Measurements from ENCODE around the gene COL16A1. TPM values are rescaled to one million over a fixed set of nuclear protein-coding genes. Genes with fewer than 3 reads are reported as not detected.
A peak's percentile ranks its signal among the peaks of the same experiment; 100 is the strongest.

Gene COL16A1
- total RNA-seq, result 11.8 TPM
- long read RNA-seq, full-length matches to known transcripts, result 2 of 22 reads
- long read RNA-seq, partial matches to known transcripts, result 9 of 22 reads
- long read RNA-seq, other reads (novel, unspliced or antisense), result 11 of 22 reads

DNA sequence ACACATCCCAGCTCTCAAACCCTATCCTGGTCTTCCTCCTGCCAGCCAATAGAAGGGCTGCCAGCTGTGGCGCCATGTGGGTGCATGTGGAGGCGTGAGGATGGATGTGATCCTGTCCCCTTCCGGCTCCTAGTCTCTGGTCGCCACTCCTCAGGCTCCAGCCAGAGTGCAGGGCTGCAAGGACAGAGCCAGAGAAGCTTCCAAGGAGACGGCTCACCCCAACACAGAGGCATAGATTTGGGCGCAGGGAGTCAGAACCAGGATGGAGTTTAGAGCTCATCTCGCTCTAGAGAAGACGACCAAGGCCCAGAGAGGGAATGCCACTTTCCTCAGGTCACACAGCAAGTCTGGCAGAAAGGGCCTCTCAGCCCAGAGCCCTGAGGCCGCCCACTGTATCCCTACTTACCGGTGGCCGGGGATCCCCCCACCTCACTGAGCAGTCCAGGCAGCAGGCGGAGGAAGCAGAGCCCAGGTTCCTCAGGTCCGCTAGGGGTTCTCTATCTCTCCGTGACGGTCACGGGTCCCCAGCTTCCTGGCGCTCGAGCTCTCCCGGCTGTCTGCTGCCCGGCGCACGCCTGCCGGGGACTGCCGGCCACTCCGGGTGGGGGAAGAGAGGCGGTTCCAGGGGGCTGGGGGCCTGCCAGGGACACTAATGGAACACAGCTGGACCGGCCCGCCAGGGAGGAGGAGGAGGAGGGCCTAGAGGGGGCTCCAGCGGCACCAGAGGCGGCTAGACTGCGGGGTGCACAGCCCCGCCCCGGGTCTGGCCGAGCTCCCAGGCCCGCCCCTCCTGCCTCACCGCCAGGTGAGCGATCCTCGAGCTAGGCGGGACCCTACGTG is at the start of gene COL16A1:
Gene COL16A1, minus strand, starts transcription at position 587 of the 840 bp plus-strand sequence. CDS start 1,824 bp downstream, outside the sequence.
- H3K4me1 ChIP-seq, result peaks cover 43% of the 10 kb centered on the region
- intact Hi-C loops (cut with DNase I), result no loop called here
- H3K27ac ChIP-seq, result peak within 1 kb of the TSS; percentile 77
- H3K4me3 ChIP-seq, result peak within 1 kb of the TSS; percentile 50
- H3K9me3 ChIP-seq, result no peaks in the 10 kb centered on the region
- peaks cover 42% of the 10 kb centered on the region for H3K27me3 ChIP-seq (ENCODE audit: low read depth)
- peak; percentile 61 to 65 for ATAC-seq
- TF ChIP-seq, protein P1, sequence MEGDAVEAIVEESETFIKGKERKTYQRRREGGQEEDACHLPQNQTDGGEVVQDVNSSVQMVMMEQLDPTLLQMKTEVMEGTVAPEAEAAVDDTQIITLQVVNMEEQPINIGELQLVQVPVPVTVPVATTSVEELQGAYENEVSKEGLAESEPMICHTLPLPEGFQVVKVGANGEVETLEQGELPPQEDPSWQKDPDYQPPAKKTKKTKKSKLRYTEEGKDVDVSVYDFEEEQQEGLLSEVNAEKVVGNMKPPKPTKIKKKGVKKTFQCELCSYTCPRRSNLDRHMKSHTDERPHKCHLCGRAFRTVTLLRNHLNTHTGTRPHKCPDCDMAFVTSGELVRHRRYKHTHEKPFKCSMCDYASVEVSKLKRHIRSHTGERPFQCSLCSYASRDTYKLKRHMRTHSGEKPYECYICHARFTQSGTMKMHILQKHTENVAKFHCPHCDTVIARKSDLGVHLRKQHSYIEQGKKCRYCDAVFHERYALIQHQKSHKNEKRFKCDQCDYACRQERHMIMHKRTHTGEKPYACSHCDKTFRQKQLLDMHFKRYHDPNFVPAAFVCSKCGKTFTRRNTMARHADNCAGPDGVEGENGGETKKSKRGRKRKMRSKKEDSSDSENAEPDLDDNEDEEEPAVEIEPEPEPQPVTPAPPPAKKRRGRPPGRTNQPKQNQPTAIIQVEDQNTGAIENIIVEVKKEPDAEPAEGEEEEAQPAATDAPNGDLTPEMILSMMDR (IDR thresholded peaks at IDR 0.05), result no peak
- no peak for DNase-seq
- H3K36me3 ChIP-seq, result peaks cover 6% of the 10 kb centered on the region

DNA sequence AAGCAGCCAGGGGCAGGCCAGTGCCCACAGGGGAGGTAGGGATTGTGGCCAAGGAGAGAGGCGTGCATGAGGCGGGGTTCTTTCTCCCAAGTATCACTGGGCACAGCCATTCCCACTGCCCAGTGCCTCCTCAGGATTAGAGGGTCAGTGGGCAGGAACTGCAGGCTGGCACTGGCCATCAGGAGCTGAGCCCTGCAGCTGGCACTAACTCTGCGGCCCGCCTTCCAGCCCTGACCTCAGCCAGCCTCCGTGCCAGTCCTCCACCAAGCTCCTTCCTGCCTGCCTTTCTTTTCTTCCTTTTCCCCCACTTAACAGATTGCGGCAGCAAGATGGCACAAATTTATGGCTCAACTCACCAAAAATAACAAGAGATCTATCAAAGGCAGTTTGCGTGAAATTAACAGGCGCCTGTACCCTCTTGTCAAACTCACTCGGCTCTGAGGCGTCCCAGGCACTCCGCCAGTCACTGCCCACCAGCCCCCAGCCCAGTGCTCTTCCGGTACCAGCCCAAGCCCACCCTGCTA is 49.2 kb upstream of the COL16A1 start:
- ATAC-seq (no peak), DNase-seq (no peak)
- TF ChIP-seq, protein P1 (IDR thresholded peaks at IDR 0.05), result no peak
- no peaks in the 10 kb centered on the region for H3K4me1 ChIP-seq
- no peak overlapping the region for H3K27ac ChIP-seq
- no peak overlapping the region for H3K4me3 ChIP-seq
- H3K9me3 ChIP-seq, result no peaks in the 10 kb centered on the region
- intact Hi-C loops (cut with DNase I), result no loop called here
- H3K36me3 ChIP-seq, result no peaks in the 10 kb centered on the region
- H3K27me3 ChIP-seq (ENCODE audit: low read depth), result peaks cover 4% of the 10 kb centered on the region

DNA sequence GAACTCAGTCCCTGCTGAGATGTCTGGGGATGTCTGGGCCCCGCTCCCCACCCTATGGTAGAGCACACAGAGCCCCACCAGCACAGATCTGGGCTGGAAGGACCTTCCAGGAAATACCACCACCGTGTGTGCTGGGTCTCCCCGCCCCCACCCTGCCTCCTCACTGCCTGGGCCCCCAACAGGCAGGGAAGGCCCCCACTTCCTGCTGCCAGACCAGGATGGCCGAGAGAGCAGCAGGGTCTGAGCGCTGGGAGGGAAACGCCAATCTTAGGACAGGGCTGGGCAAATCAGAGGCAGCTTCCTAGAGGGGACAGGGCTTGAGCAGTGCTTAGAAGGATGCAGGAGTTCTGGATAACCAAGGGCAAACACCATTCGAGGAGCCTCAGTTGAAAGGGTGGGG is 48.4 kb upstream of the COL16A1 start:
- no peak for DNase-seq
- TF ChIP-seq, protein P1 (IDR thresholded peaks at IDR 0.05), result no peak
- H3K9me3 ChIP-seq, result no peaks in the 10 kb centered on the region

DNA sequence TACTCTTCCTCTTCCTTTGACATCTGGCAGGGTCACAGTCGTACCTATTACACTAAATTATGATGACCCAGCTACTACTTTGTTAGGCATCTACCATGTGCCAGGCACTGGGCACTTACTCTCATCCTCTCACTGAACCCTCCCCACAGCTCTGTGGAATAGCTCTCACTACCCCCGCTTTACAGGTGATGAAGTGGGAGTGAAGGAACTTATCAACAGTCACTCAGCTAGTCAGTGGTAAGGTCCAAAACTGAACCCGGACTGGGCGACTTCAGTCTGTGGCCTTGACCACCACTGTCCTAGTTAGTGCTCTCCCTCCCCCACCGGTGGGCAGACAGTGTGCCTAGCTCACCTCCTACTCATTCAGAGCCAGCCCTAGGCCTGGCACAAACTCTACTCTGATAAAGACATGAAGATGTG is 48.0 kb upstream of the COL16A1 start:
- ATAC-seq (no peak), DNase-seq (no peak)
- no peaks in the 10 kb centered on the region for H3K9me3 ChIP-seq
- H3K36me3 ChIP-seq, result no peaks in the 10 kb centered on the region
- intact Hi-C loops (cut with DNase I), result no loop called here
- peaks cover 4% of the 10 kb centered on the region for H3K27me3 ChIP-seq (ENCODE audit: low read depth)
- no peak overlapping the region for H3K27ac ChIP-seq
- H3K4me1 ChIP-seq, result no peaks in the 10 kb centered on the region
- TF ChIP-seq, protein P1 (IDR thresholded peaks at IDR 0.05), result no peak
- H3K4me3 ChIP-seq, result no peak overlapping the region

More for the DNA sequence above, 48.4 kb upstream of the COL16A1 start:
- H3K4me1 ChIP-seq, result no peaks in the 10 kb centered on the region
- no peak overlapping the region for H3K4me3 ChIP-seq
- no peaks in the 10 kb centered on the region for H3K36me3 ChIP-seq
- peaks cover 4% of the 10 kb centered on the region for H3K27me3 ChIP-seq (ENCODE audit: low read depth)
- intact Hi-C loops (cut with DNase I), result no loop called here
- H3K27ac ChIP-seq, result no peak overlapping the region
- ATAC-seq, result no peak

DNA sequence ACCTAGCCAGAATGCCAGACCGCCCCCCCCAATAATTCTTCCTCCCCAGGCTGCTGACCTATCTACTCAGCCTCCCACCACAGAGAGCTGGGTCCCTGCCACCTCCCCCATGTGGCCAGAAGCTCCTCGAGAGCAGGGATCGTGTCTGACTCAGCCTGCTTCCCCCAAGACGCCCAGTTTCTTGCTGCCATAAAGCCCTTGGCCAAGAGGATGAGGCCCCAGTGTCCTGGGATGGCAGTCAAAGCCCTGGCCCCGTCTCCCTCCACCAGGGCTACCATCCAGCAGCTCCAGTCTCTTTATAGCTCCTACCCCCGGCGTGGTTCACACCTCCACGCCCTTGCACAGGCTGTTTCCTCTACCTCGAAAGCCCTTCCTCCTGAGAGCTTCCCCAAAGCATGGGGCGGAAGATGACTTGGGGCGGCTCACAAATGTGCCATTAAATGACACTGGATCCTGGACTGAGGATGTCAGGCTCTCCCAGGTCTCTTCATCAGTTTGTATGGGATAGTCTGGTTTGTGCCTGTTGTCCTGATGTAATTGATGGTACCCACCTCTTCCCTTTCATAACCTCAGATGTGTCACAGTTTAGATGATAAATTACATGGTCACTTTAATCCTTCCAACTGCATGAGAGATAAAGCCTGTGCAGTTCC is 47.2 kb upstream of the COL16A1 start:
- ATAC-seq (no peak), DNase-seq (no peak)
- intact Hi-C loops (cut with DNase I), result no loop called here
- TF ChIP-seq, protein P1 (IDR thresholded peaks at IDR 0.05), result no peak
- no peaks in the 10 kb centered on the region for H3K4me1 ChIP-seq
- H3K9me3 ChIP-seq, result no peaks in the 10 kb centered on the region
- no peak overlapping the region for H3K27ac ChIP-seq
- H3K27me3 ChIP-seq (ENCODE audit: low read depth), result peaks cover 4% of the 10 kb centered on the region
- H3K4me3 ChIP-seq, result no peak overlapping the region
- no peaks in the 10 kb centered on the region for H3K36me3 ChIP-seq
